Naive thymus-derived CD4-positive, alpha-beta T cell (primary cell): Measurements from ENCODE around the gene RSPRY1. TPM values are rescaled to one million over a fixed set of nuclear protein-coding genes. Genes with fewer than 3 reads are reported as not detected.

Source experiments
- ATAC-seq: fragments of 150-1000 bp; cut with Tn5 transposase; 2 replicates; pipeline ENCODE4 v1.10.0; 2021; ENCODE audit warnings: mild to moderate bottlenecking, moderate library complexity
- CTCF ChIA-PET: fragments of 350-600 bp; sonication (Branson Sonifier 250); formaldehyde crosslinking; loops from one replicate; lab custom pipeline; 2021; ENCODE audit warnings: antibody characterized with exemption; lab: Charles Lee
- POLR2A ChIA-PET: fragments of 350-600 bp; sonication (Branson Sonifier 250); formaldehyde crosslinking; loops from one replicate; lab custom pipeline; 2021; ENCODE audit warnings: antibody characterized with exemption, inconsistent platforms; lab: Charles Lee
- DNase-seq, 9 donors: peaks; one replicate each; pipeline versions ENCODE4 v3.0.0 to v3.0.0-alpha.2; 2020 to 2022; ENCODE audit warnings: mixed read lengths in 1 of 9
- H3K27ac ChIP-seq: one replicate; pipeline ENCODE4 v1.7.0; 2013; ENCODE audit warnings: mild to moderate bottlenecking, low read depth, low read length, moderate library complexity
- H3K27me3 ChIP-seq, 2 donors: one replicate each; pipeline ENCODE4 v1.7.0; 2013; ENCODE audit warnings: low read length in 2 of 2, mild to moderate bottlenecking in 2 of 2, moderate library complexity in 2 of 2; ENCODE audit not compliant: control insufficient read depth in 2 of 2, insufficient read depth in 2 of 2
- H3K36me3 ChIP-seq, 3 experiments: 1 replicate in 2 of 3; 2 replicates in 1 of 3; pipeline ENCODE4 v1.7.0; 2013; ENCODE audit warnings: low read length in 3 of 3, mild to moderate bottlenecking in 3 of 3, moderate library complexity in 1 of 3; ENCODE audit not compliant: insufficient read depth in 3 of 3, control insufficient read depth in 2 of 3
- H3K4me1 ChIP-seq, 2 donors: one replicate each; pipeline ENCODE4 v1.7.0; 2013; ENCODE audit warnings: low read length in 2 of 2, mild to moderate bottlenecking in 2 of 2, moderate library complexity in 1 of 2; ENCODE audit not compliant: control insufficient read depth in 2 of 2, insufficient read depth in 2 of 2
- H3K4me3 ChIP-seq: 2 replicates; pipeline ENCODE4 v1.7.0; 2013; ENCODE audit warnings: mild to moderate bottlenecking, low read length
- H3K9me3 ChIP-seq, 3 experiments: 1 replicate in 2 of 3; 2 replicates in 1 of 3; pipeline ENCODE4 v1.7.0; 2013; ENCODE audit warnings: low read length in 3 of 3; ENCODE audit not compliant: control insufficient read depth in 2 of 3
- H3K27ac Mint-ChIP-seq, 9 donors: one replicate each; pipeline ENCODE4 v1.8.0; 2020 to 2022; ENCODE audit warnings: mixed read lengths in 9 of 9, mild to moderate bottlenecking in 8 of 9, moderate library complexity in 5 of 9, inconsistent platforms in 2 of 9
- H3K27me3 Mint-ChIP-seq, 5 donors: one replicate each; pipeline ENCODE4 v1.8.0; 2021 to 2022; ENCODE audit warnings: mixed read lengths in 5 of 5, mild to moderate bottlenecking in 1 of 5
- H3K36me3 Mint-ChIP-seq, 5 donors: one replicate each; pipeline ENCODE4 v1.8.0; 2020 to 2022; ENCODE audit warnings: mixed read lengths in 5 of 5, mild to moderate bottlenecking in 3 of 5, inconsistent platforms in 1 of 5
- H3K4me1 Mint-ChIP-seq, 7 donors: one replicate each; pipeline ENCODE4 v1.8.0; 2020 to 2022; ENCODE audit warnings: mixed read lengths in 7 of 7, mild to moderate bottlenecking in 3 of 7, inconsistent platforms in 1 of 7
- H3K4me3 Mint-ChIP-seq, 10 donors: one replicate each; pipeline ENCODE4 v1.8.0; 2020 to 2022; ENCODE audit warnings: mild to moderate bottlenecking in 10 of 10, mixed read lengths in 10 of 10, moderate library complexity in 6 of 10, inconsistent platforms in 2 of 10
- H3K9me3 Mint-ChIP-seq, 11 donors: one replicate each; pipeline ENCODE4 v1.8.0; 2020 to 2022; ENCODE audit warnings: mixed read lengths in 11 of 11, mild to moderate bottlenecking in 4 of 11, inconsistent platforms in 1 of 11, moderate library complexity in 1 of 11
- intact Hi-C, 2 donors: fragments of 100-400 bp; cut with micrococcal nuclease; formaldehyde crosslinking; loops; one replicate each; pipeline ENCODE4 v1.15.1; 2023
- polyA plus RNA-seq, 2 donors: library from polyadenylated mRNA; unstranded; fragments of 300-500 nt; fragmentation: Illumina TruSeq; gene quantifications; one replicate each; pipeline ENCODE4 v1.2.3, GENCODE V29; 2021
- total RNA-seq, 6 experiments: library from RNA in 5 of 6; stranded (reverse) in 5 of 6; gene quantifications; 1 replicate in 5 of 6; 2 replicates in 1 of 6; pipeline ENCODE4 v1.2.3 and lab custom pipeline; 2021 to 2026

RSPRY1 gene
- total and polyA plus RNA-seq, 7 experiments from 2014 or later: 22.2 to 40.5 (median 33.6) TPM

DNA sequence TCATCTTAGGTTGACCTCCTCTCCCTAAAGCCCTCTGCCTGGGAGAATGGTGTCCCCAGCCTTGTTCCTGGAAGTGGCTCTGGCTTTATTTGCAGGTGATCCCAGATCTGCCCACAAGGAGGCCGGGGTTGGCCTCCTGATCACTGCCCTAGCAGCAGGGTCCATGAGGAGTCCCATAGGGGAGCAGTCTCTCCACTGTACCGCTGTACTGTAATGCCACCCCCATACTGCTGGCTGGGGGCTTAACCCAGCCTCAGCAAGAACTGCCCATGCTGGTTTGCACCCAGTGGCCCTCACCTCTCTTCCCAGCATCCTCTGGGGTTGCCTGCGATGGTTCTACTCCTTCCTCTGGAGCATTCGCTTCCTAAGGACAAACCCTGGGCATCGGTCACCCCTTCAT lies 39.4 kb upstream of the RSPRY1 start:
- DNase-seq: no peak
- Histone ChIP-seq H3K4me3 (no peak overlapping the region), H3K4me1 (peaks cover 13 to 30% of the 10 kb centered on the region in 2 donors), H3K27ac (no peak overlapping the region), H3K27me3 (no peaks in the 10 kb centered on the region), H3K9me3 (no peaks in the 10 kb centered on the region), H3K36me3 (no peaks in the 10 kb centered on the region)
- peaks cover 22 to 62% (median 31%) of the 10 kb centered on the region in 7 donors for H3K4me1 Mint-ChIP-seq
- H3K9me3 Mint-ChIP-seq: peaks cover 0 to 2% (median 0%) of the 10 kb centered on the region in 11 donors
- intact Hi-C loops: no loop called here
- no peak overlapping the region for H3K4me3 Mint-ChIP-seq
- peak overlapping the region in 1 of 9 donors; percentile 17 for H3K27ac Mint-ChIP-seq
- no peak for ATAC-seq
- peaks cover 0 to 8% (median 0%) of the 10 kb centered on the region in 5 donors for H3K36me3 Mint-ChIP-seq
- ChIA-PET CTCF (no interaction called here), POLR2A (no interaction called here)
- H3K27me3 Mint-ChIP-seq: no peaks in the 10 kb centered on the region

DNA sequence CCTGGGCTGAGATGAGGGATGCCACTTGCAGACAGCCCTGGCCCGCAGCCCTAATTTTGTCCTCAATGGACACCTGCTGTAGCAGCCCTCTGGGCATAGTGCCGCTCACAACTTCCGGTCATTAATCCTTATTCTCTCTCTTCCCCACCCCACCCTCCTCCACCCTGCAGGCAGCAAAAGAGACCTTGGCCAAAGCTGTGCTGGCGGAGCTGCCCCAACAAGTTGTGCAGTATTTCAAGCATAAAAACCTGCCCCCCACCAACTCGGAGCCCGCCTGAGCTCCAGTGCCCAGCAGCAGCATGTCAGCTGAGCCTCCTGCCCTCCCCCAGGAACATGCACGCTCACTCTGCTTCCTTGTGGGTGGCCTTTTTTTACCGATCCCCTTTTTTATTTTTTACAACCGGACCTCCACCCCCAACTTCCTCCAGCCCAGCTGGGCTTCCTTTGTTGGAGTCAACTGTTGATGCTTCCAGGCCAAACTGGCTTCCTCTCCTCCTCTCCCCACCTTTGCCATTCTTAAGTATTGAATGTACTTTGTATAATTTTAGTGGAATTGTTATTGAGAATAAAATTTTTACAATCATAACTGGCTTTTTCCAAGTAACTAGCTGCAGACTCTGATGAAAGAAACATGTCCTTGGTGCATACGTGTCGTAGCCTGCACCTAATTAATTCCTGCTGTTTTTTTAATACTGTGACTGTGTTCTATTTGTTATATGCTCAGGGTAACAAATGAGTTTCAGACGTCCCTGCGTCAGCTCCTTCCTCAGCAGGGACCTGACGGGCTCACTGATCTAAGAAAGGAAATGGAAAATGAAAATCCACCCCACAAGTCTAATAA lies 38.5 kb upstream of the RSPRY1 start:
- peaks cover 6 to 22% of the 10 kb centered on the region in 2 donors for H3K4me1 ChIP-seq
- H3K4me3 Mint-ChIP-seq: peak overlapping the region in 1 of 10 donors; percentile 56
- no peak for DNase-seq
- H3K4me1 Mint-ChIP-seq: peaks cover 21 to 62% (median 30%) of the 10 kb centered on the region in 7 donors
- no peak for ATAC-seq
- intact Hi-C loops: no loop called here
- no peak overlapping the region for H3K4me3 ChIP-seq
- peaks cover 0 to 14% (median 6%) of the 10 kb centered on the region in 5 donors for H3K36me3 Mint-ChIP-seq
- H3K9me3 ChIP-seq: no peaks in the 10 kb centered on the region
- CTCF ChIA-PET: no interaction called here
- no peaks in the 10 kb centered on the region for H3K9me3 Mint-ChIP-seq
- peaks cover 0 to 3% (median 0%) of the 10 kb centered on the region in 3 experiments for H3K36me3 ChIP-seq
- peak overlapping the region in 5 of 9 donors; percentile 3 to 83 (median 41) for H3K27ac Mint-ChIP-seq
- H3K27me3 ChIP-seq: no peaks in the 10 kb centered on the region
- no peaks in the 10 kb centered on the region for H3K27me3 Mint-ChIP-seq
- H3K27ac ChIP-seq: no peak overlapping the region
- POLR2A ChIA-PET: no interaction called here

DNA sequence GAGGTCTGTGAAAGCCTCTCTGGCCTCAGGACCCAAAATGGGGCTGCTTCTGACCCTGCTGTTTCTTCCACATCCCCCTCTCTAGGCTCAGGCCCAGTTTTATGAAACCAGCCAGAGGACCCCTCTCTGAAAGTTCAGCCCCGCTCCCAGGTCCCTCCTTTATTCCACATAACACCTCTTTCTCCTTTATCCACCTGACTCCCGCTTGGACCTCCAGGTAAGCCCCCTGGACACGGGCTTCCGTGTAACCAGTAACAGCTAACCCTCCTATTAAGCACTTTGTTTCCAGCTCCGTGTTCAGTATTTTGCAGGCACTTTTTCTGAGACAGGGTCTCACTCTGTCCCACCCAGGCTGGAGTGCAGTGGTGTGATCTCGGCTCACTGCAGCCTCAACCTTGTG lies 37.6 kb upstream of the RSPRY1 start:
- H3K4me1 ChIP-seq: peaks cover 0 to 13% of the 10 kb centered on the region in 2 donors
- H3K9me3 Mint-ChIP-seq: no peaks in the 10 kb centered on the region
- H3K4me3 Mint-ChIP-seq: no peak overlapping the region
- peaks cover 0 to 12% (median 0%) of the 10 kb centered on the region in 3 experiments for H3K36me3 ChIP-seq
- peaks cover 22 to 57% (median 28%) of the 10 kb centered on the region in 7 donors for H3K4me1 Mint-ChIP-seq
- ChIA-PET POLR2A (no interaction called here), CTCF (no interaction called here)
- H3K27ac ChIP-seq: no peak overlapping the region
- H3K36me3 Mint-ChIP-seq: peaks cover 0 to 23% (median 12%) of the 10 kb centered on the region in 5 donors
- intact Hi-C loops: no loop called here
- H3K27me3 ChIP-seq: no peaks in the 10 kb centered on the region
- DNase-seq (no peak), ATAC-seq (no peak)
- no peaks in the 10 kb centered on the region for H3K27me3 Mint-ChIP-seq
- no peak overlapping the region for H3K4me3 ChIP-seq
- no peaks in the 10 kb centered on the region for H3K9me3 ChIP-seq
- H3K27ac Mint-ChIP-seq: peak overlapping the region in 2 of 9 donors; percentile 15 to 39

DNA sequence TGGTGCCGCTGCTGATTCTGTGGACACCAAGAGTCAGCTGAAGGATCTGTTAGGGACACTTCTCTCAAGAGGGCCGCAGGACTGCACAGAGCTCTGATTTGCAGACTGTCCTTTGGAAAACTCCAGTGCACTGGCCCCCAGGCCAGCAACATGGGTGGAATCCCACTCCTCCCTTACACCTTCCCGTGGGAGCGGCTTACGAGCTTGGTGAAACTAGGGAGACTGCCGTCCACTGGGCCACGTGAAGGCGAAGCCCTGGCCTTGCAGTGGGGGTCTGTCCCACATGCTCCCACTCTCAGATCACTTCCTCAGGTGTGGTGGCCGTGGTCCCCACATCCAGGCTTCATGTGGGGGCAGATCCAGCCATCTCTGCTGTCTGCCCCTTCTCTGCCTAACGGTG lies 36.7 kb upstream of the RSPRY1 start:
- POLR2A ChIA-PET: interaction anchor here (1.6 kb wide), 1 partner anchor 15 kb away, joined by 5 read pairs; no protein-coding TSS in a partner anchor
- H3K4me3 ChIP-seq: no peak overlapping the region
- H3K27ac ChIP-seq: no peak overlapping the region
- Mint-ChIP-seq H3K9me3 (no peaks in the 10 kb centered on the region), H3K4me3 (no peak overlapping the region), H3K36me3 (peaks cover 8 to 32% (median 20%) of the 10 kb centered on the region in 5 donors), H3K4me1 (peaks cover 22 to 54% (median 27%) of the 10 kb centered on the region in 7 donors), H3K27ac (no peak overlapping the region), H3K27me3 (no peaks in the 10 kb centered on the region)
- no peak for ATAC-seq
- H3K4me1 ChIP-seq: peaks cover 0 to 4% of the 10 kb centered on the region in 2 donors
- intact Hi-C loops: no loop called here
- H3K27me3 ChIP-seq: no peaks in the 10 kb centered on the region
- CTCF ChIA-PET: interaction anchor here (0.6 kb wide), 2 partner anchors 395 to 573 kb away, joined by 3 read pairs; no protein-coding TSS in a partner anchor
- no peak for DNase-seq
- no peaks in the 10 kb centered on the region for H3K9me3 ChIP-seq
- H3K36me3 ChIP-seq: peaks cover 0 to 21% (median 8%) of the 10 kb centered on the region in 3 experiments

DNA sequence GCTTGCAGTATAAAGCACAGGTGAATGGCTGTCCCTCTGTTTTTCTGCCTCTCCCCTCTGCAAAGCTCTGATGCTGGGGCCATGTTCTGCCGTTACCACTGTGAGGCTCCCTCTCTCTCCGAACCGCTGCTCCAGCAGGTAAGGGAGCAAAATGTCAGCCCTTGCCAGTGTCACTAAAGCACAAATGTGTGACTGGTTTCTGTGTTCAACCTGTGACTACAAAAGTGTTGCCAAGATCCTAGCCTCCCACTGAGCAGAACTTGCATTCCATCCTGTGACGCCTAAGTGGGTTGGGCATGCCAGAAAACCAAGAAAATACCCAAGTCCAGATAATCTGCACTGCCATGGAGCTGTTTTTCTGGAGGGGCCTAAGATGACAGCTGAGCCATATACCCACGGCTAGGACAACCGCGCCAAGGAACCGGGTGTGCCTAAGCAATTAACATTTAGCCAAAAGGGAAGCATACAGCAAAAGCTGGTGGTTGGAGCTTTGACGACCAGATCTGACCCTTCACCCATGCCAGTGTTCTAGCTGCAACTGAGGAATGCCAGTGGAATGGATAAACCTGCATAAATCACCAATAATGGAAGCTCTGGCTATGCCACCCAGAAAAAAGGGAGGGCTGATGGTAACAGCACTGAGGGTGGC lies 35.3 kb upstream of the RSPRY1 start:
- no peaks in the 10 kb centered on the region for H3K27me3 Mint-ChIP-seq
- no peak for DNase-seq
- Histone ChIP-seq H3K4me3 (no peak overlapping the region), H3K27ac (no peak overlapping the region), H3K9me3 (no peaks in the 10 kb centered on the region), H3K27me3 (no peaks in the 10 kb centered on the region), H3K36me3 (peaks cover 0 to 30% (median 8%) of the 10 kb centered on the region in 3 experiments), H3K4me1 (no peaks in the 10 kb centered on the region)
- no peak overlapping the region for H3K27ac Mint-ChIP-seq
- H3K4me3 Mint-ChIP-seq: no peak overlapping the region
- H3K9me3 Mint-ChIP-seq: no peaks in the 10 kb centered on the region
- POLR2A ChIA-PET: interaction anchor here (1.0 to 2.4 kb wide), 4 partner anchors 9 to 68 kb away, joined by 3 to 9 read pairs (median 4); no protein-coding TSS in a partner anchor
- intact Hi-C loops: no loop called here
- CTCF ChIA-PET: interaction anchor here (0.7 to 1.1 kb wide), 2 partner anchors 57 to 58 kb away, joined by 3 to 4 read pairs; partner anchors contain the start of gene CPNE2
- peaks cover 23 to 58% (median 26%) of the 10 kb centered on the region in 7 donors for H3K4me1 Mint-ChIP-seq
- peaks cover 9 to 34% (median 21%) of the 10 kb centered on the region in 5 donors for H3K36me3 Mint-ChIP-seq
- ATAC-seq: no peak

DNA sequence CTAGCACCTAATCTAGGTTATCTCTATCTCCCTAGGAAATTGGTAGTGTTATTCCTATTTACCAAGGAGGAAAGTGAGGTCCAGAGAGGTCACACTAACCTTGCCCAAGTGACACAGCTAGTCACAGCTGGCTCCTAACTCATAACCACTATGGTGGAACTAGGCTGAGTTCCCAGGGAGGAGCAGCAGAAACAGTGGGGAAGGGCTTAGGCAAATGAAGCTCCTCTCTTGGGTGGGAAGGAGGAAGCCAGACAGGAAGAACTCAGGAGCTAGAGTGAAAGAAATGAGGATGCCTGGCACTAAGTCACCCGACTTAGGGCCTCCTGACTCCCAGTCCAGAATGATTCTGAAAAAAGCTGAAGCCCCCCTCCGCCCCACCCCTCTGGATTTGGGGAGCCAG lies 34.8 kb upstream of the RSPRY1 start:
- H3K27me3 ChIP-seq: no peaks in the 10 kb centered on the region
- H3K36me3 ChIP-seq: peaks cover 0 to 30% (median 8%) of the 10 kb centered on the region in 3 experiments
- Mint-ChIP-seq H3K4me3 (no peak overlapping the region), H3K27ac (peak overlapping the region in 1 of 9 donors; percentile 32), H3K9me3 (no peaks in the 10 kb centered on the region), H3K36me3 (peaks cover 9 to 40% (median 26%) of the 10 kb centered on the region in 5 donors), H3K4me1 (peaks cover 27 to 64% (median 32%) of the 10 kb centered on the region in 7 donors), H3K27me3 (no peaks in the 10 kb centered on the region)
- POLR2A ChIA-PET: interaction anchor here (0.7 to 2.4 kb wide), 5 partner anchors 9 to 186 kb away, joined by 3 to 9 read pairs (median 3); no protein-coding TSS in a partner anchor
- H3K4me1 ChIP-seq: peaks cover 0 to 4% of the 10 kb centered on the region in 2 donors
- intact Hi-C loops: no loop called here
- H3K4me3 ChIP-seq: no peak overlapping the region
- ATAC-seq: no peak
- CTCF ChIA-PET: interaction anchor here (0.6 to 1.1 kb wide), 3 partner anchors 43 to 59 kb away, joined by 3 to 7 read pairs (median 4); partner anchors contain the start of gene CPNE2
- H3K27ac ChIP-seq: no peak overlapping the region
- no peak for DNase-seq
- H3K9me3 ChIP-seq: no peaks in the 10 kb centered on the region
